ENCODE results near the gene WNK2. TPM values are rescaled to one million over a fixed set of nuclear protein-coding genes. Genes with fewer than 3 reads are reported as not detected.
"Not testable (repeated sequence)": the region's sequence is repeated elsewhere in the genome, so short reads cannot be mapped to it uniquely, and the experiment has no call there.

WNK2 gene
- total RNA-seq, 1 donor from 2014 or later: 1.9 TPM

DNA sequence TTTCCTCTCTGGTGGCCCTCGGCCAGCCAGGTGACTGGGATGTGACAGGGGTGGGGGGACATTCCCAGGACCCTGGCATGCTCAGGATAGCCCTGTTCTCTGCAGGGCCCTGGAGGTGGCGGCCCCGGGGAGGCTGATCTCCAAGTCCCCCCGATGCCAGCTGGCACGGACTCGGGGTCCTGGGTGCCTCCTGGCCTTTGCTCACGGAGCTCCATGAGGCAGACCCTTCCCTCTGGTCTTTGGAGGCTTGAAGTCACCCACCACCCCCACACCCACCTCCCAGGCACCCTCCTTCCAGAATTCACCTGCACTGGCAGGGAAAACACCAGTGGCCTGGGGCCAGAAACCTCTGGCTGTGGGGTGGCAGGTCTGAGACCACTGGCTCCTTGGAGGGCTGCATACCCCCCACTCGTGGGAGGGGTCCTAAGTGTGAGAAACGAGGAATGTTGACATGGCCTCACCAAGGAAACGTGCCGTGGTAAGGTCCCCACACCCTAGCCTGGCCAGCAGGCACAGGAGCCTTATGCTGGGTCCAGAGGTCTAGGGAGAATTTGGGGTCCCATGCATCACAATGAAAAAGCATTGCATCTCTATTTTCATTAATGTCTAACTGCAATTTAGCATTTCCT is 136.8 kb downstream of the WNK2 start:
- Mint-ChIP-seq H3K36me3 (ENCODE audit: low read depth, unreplicated experiment) (no peaks in the 10 kb centered on the region), H3K4me1 (ENCODE audit: low read depth, unreplicated experiment) (peaks cover 3% of the 10 kb centered on the region), H3K27ac (ENCODE audit: unreplicated experiment) (no peak overlapping the region), H3K27me3 (ENCODE audit: low read depth, unreplicated experiment) (peaks cover 16% of the 10 kb centered on the region), H3K9me3 (ENCODE audit: unreplicated experiment) (no peaks in the 10 kb centered on the region), H3K4me3 (ENCODE audit: unreplicated experiment) (no peak overlapping the region)
- Histone ChIP-seq H3K4me1 (ENCODE audit: insufficient read depth, low read length) (no peaks in the 10 kb centered on the region), H3K36me3 (ENCODE audit: insufficient read depth, low read length) (no peaks in the 10 kb centered on the region), H3K27me3 (ENCODE audit: insufficient read depth, low read length) (no peaks in the 10 kb centered on the region), H4K20me1 (ENCODE audit: insufficient read depth, low read length) (no peaks in the 10 kb centered on the region), H3K9me3 (ENCODE audit: insufficient read depth, low read depth, low read length) (no peaks in the 10 kb centered on the region), H3K4me2 (ENCODE audit: low read length) (no peak overlapping the region), H2AFZ (ENCODE audit: low read depth, low read length) (no peak overlapping the region), H3K9ac (ENCODE audit: low read length) (no peak overlapping the region), H3K79me2 (ENCODE audit: insufficient read depth, low read length) (no peaks in the 10 kb centered on the region), H3K4me3 (ENCODE audit: insufficient read depth, low read depth, low read length) (no peak overlapping the region), H3K27ac (ENCODE audit: low read depth, low read length) (no peak overlapping the region)
- FAIRE-seq (no peak), DNase-seq (ENCODE audit: low read depth) (no peak)
- TF ChIP-seq CTCF (IDR thresholded peaks at IDR 0.05; ENCODE audit: insufficient read depth, low read depth, low read length) (no peak), EZH2 (IDR thresholded peaks at IDR 0.05; ENCODE audit: insufficient read depth, low read length) (no peak)

- Mint-ChIP-seq H3K27me3 (ENCODE audit: low read depth, unreplicated experiment) (peaks cover 16% of the 10 kb centered on the region), H3K4me1 (ENCODE audit: low read depth, unreplicated experiment) (peaks cover 3% of the 10 kb centered on the region), H3K27ac (ENCODE audit: unreplicated experiment) (no peak overlapping the region), H3K36me3 (ENCODE audit: low read depth, unreplicated experiment) (no peaks in the 10 kb centered on the region), H3K4me3 (ENCODE audit: unreplicated experiment) (no peak overlapping the region), H3K9me3 (ENCODE audit: unreplicated experiment) (no peaks in the 10 kb centered on the region)
- no peaks in the 10 kb centered on the region for H3K79me2 ChIP-seq (ENCODE audit: insufficient read depth, low read length)
- no peaks in the 10 kb centered on the region for H3K36me3 ChIP-seq (ENCODE audit: insufficient read depth, low read length)
- H3K4me1 ChIP-seq (ENCODE audit: insufficient read depth, low read length): no peaks in the 10 kb centered on the region
- H2AFZ ChIP-seq (ENCODE audit: low read depth, low read length): no peak overlapping the region
- H3K27me3 ChIP-seq (ENCODE audit: insufficient read depth, low read length): no peaks in the 10 kb centered on the region
- no peak for TF ChIP-seq EZH2 (IDR thresholded peaks at IDR 0.05; ENCODE audit: insufficient read depth, low read length)
- no peak for TF ChIP-seq CTCF (IDR thresholded peaks at IDR 0.05; ENCODE audit: insufficient read depth, low read depth, low read length)
- FAIRE-seq: no peak
- DNase-seq (ENCODE audit: low read depth): no peak
- no peak overlapping the region for H3K4me3 ChIP-seq (ENCODE audit: insufficient read depth, low read depth, low read length)
- no peak overlapping the region for H3K9ac ChIP-seq (ENCODE audit: low read length)
- H3K27ac ChIP-seq (ENCODE audit: low read depth, low read length): no peak overlapping the region
- H4K20me1 ChIP-seq (ENCODE audit: insufficient read depth, low read length): no peaks in the 10 kb centered on the region
- H3K9me3 ChIP-seq (ENCODE audit: insufficient read depth, low read depth, low read length): no peaks in the 10 kb centered on the region
- H3K4me2 ChIP-seq (ENCODE audit: low read length): no peak overlapping the region
Measured at GRCh38 chr9:93321220-93321610, 137.3 kb downstream of the WNK2 start.

GRCh38 chr9:93323446-93323954 is 139.6 kb downstream of the WNK2 start:
- H3K36me3 Mint-ChIP-seq (ENCODE audit: low read depth, unreplicated experiment); H4K20me1 ChIP-seq (ENCODE audit: insufficient read depth, low read length); H3K4me3 ChIP-seq (ENCODE audit: insufficient read depth, low read depth, low read length); H3K9me3 Mint-ChIP-seq (ENCODE audit: unreplicated experiment); H3K27me3 ChIP-seq (ENCODE audit: insufficient read depth, low read length); H3K9me3 ChIP-seq (ENCODE audit: insufficient read depth, low read depth, low read length); H3K4me3 Mint-ChIP-seq (ENCODE audit: unreplicated experiment); H3K9ac ChIP-seq (ENCODE audit: low read length); H3K4me1 Mint-ChIP-seq (ENCODE audit: low read depth, unreplicated experiment); H3K4me2 ChIP-seq (ENCODE audit: low read length); H3K79me2 ChIP-seq (ENCODE audit: insufficient read depth, low read length); FAIRE-seq; H2AFZ ChIP-seq (ENCODE audit: low read depth, low read length); H3K27ac Mint-ChIP-seq (ENCODE audit: unreplicated experiment); H3K36me3 ChIP-seq (ENCODE audit: insufficient read depth, low read length); H3K27ac ChIP-seq (ENCODE audit: low read depth, low read length); H3K4me1 ChIP-seq (ENCODE audit: insufficient read depth, low read length); DNase-seq (ENCODE audit: low read depth): not testable (repeated sequence)
- peaks cover 15% of the 10 kb centered on the region for H3K27me3 Mint-ChIP-seq (ENCODE audit: low read depth, unreplicated experiment)
